GM19043 (cell line): ENCODE measurements around the gene SCNN1B.

ENCODE experiments used
- ATAC-seq: cut with Tn5 transposase; IDR thresholded peaks from one replicate; pipeline ENCODE4 v1.9.1; 2021; ENCODE audit warnings: low read depth; ENCODE audit not compliant: unreplicated experiment

The SCNN1B gene

DNA sequence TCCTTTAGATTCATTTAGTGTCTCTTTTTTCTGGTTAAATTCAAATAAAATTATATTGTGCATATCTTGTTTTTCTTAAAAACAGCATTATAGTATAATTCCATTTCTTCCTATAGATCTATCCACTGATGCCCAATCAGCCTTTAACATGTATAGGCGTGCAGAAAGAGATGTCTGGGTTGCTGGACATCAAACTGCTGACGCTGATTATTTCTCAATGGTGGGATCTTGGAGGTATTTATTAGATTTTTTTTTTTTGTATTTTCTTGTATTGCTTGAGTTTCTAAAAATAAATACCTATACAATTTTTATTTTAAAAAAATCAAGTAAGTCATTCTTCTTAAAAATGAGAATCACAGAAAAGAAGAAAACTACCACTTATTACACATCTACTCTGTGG, 100.0 kb downstream of the SCNN1B start:
- ATAC-seq: no peak

DNA sequence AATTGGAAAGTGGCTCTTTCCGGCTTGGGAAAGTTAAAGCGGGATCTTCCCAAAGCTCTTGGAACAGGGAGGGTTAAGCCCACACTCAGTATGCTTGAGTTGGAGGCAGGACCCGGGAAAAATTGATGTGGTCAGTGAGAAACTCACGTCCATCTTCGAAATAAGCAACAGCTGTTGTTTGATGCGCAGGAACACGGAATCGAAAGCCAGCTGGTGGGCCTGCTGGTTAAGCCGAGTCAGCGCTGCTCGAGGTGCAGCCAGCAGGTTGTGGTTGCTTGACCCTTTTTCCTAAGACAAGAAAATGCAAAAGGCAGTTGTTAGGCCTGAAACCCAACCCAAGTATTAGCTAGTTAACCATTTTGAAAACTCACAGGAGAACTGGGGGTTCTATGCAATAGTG, 101.4 kb downstream of the SCNN1B start:
- ATAC-seq: no peak

DNA sequence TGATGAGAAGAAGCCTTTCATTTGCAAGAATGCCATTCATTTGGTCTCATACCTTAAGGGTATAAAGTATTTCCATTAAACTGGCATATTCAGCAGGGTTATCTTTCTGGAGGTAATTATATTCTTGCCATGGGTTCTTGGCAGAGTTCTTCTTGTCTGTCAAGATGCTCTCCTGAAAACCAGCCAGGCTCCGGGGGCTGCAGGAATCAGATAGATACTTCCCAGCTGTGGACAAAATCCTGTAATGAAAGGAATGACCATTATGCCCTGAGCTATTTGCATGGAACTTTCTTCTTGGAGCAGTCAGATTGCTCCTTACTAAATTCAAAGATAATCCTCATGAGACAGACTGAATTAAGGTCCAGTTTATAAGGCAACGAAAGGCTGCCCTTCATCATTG, 103.9 kb downstream of the SCNN1B start:
- ATAC-seq: no peak

DNA sequence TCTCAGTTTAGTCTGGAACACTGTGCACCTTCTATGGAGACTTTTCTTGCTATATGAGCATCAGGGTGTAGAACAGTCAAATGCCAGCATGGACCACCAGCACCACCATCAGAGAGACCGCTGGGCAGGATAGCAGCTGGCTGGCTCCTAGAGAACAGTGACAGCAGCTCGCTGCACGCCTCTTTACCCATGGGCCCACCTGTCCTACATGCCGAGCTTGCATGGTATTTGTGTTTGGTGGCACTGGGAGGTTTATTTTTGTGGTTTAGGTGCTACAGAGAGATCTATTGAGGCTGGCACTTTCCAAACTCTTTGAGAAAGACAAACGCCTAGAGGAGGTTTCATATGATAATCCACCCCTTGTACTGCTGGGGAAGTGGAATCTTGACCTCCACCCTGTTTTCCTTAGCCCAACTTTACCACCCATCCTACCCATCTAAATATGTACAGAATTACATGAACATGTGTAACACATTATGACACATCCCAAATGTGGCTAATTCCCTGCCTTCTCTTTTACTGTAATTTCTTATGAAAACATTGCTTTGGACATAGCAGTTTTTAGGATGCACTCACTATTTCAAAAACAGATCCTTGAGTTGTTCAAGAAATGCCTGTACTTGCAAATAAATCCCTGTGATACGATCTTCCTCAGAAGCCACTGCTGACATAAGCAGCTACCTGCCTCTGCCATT, 104.6 kb downstream of the SCNN1B start:
- no peak for ATAC-seq

DNA sequence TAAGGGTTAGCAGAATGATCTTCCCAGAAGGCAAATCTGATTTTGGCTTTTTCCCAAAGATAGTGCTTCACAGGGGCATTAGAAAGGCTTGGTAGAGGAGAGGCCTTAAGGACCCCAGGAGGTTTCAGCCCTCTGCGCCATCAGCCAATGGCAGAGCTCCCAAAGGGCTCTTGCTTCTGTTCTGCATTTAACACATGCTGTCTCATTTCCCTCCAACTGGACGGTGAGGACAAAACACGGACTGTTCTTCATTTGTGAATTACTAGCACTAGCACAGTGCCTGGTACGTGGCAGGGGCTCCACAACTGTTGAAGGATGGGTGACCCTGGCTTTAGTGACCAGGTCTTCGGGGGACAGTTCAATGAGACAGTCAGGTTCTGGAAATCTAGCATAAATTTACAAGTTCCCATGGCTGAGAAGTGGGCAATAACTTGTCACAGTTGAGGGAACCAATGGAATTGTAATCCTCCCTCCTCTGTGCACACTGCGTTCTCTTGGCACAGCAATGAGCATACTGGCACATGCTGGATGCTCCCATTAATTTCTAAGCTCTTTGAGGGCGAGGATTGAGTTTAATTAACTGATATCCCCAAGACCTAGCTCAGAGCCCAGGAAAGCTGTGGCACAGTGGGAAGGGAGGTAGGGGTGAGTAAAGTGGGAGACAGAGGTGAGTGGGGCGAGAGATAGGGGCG, 105.5 kb downstream of the SCNN1B start:
- ATAC-seq: no peak

DNA sequence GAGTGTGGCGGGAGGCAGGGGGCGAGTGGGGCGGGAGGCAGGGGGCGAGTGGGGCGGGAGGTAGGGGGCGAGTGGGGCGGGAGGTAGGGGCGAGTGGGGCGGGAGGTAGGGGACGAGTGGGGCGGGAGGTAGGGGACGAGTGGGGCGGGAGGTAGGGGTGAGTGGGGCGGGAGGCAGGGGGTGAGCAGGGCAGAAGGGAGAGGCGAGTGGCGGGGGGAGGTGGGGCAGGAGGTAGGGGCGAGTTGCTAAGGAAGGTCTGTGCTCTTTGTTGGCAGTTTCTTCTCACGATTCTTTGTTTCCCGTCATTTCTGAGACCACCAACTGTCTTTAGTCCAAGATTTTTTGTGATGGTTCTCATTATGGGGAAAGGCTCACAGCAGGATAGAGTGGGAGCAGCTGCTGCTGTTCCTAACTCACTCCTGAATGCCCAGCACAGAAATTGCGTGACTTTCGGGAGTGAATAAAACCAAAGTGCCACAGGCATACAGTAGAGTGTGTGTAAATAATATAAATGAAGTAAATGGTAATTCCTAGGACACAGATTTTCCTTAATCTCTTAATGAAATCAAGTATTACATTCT, 106.2 kb downstream of the SCNN1B start:
- no peak for ATAC-seq

DNA sequence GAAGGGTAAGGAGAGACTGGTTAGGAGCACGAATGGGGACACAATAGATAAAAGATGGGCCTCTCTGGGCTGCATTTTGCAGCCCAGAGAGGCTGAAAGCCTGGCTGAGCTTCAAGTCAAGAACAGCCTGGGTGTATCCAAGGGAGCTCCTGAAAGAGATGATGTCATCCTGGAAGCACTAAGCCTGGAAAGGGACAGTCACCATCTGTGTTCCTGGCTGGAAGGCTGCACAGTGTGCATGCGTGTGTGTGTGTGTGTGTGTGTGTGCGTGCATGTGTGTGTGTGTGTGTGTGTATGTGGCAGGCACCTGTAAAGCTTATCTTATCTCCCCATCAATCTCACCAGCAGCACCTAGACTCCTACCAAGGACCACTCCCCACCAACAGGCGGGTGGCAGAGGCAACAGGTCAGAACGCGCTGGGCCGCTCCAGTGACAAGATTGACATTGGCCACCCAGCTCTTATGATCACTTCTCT, 106.8 kb downstream of the SCNN1B start:
- no peak for ATAC-seq

DNA sequence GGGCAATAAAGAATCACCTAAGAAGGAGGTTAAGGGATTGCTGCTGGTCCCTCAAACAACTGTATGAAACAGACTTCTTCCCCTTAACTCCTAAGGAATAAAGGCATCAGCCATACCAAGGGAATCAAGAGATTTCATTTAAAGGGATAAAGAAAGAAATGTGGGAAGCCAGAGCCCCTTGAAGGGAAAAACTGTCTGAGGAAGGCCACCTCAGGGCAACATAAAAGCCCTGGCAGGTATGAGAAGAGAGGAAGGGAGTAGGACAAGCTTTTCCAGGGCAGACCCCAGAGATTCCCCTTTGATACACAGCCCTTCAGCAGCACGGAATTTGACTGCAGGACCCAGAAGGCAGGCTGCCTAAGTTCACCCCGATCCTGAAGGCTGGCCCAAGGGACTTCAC, 107.4 kb downstream of the SCNN1B start:
- ATAC-seq: no peak

DNA sequence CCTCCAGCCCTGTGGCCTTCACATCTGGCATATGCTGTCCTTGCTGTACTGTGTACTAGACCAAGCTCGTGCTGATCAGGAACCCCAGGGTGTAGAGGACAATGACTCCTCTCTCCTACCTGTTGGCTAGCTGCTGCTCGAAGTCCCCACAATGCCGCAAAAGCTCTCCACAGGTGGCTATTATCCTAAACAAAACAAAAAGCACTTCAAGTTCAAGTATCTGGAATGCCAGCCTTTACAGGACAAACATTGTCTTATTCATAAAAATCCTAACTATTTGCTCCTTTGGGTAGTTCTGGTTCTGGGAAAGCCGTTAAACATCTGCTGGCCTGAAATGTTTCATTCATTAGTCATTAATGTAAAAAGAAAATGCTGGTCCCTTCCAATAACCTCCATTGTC, 108.1 kb downstream of the SCNN1B start:
- no peak for ATAC-seq

DNA sequence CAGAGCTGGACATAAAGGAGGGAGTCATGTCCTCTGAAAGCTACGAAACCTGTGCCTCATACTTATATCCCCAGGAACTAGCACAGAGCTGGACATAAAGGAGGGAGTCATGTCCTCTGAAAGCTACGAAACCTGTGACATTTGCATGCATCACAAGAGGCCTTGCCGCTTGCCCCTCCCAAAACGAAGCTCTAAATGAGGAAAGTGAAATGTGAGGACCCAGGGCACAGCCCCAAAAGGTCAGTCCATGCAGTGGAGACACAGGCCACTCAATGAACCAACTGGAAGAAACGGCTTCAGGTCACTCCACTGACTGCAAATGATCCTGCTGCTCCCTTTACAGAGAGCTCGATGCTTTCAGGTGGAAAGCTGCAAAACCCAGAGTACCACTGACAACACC, 112.6 kb downstream of the SCNN1B start:
- no peak for ATAC-seq

DNA sequence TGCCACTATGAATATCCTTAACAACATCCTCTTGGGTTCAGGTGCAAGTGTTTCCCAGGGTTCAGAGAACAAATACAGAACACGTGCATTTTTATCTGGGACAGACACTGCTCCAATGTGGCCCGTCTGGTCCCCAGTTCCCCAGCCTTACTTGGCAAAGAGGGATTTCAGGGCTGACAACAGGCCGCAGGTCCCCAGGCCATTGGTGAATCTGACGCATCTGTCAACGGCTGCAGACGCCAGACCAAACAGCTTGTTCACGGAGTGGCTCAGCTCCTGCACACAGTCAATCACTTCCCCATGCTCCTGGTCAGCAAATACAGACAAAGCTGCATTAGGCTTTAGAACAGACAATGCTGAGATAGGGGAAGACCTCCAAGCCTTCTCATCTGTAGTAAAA, 114.7 kb downstream of the SCNN1B start:
- no peak for ATAC-seq

DNA sequence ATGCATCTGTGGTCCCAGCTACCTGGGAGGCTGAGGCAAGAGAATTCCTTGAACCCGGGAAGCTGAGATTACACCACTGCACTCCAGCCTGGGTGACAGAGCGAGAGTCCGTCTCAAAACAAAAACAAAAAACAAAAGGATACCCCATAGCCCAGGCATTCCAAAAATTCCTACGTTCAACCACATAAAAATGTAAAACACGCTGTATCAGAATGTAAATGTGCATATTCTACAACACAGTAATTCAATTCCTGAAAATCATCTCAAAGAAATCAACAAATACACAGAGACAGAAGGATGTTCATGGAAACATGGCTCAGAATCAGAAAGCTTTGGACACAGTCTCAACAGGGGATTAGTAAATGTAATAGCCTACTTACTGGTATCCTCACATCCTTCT, 117.9 kb downstream of the SCNN1B start:
- ATAC-seq: no peak

DNA sequence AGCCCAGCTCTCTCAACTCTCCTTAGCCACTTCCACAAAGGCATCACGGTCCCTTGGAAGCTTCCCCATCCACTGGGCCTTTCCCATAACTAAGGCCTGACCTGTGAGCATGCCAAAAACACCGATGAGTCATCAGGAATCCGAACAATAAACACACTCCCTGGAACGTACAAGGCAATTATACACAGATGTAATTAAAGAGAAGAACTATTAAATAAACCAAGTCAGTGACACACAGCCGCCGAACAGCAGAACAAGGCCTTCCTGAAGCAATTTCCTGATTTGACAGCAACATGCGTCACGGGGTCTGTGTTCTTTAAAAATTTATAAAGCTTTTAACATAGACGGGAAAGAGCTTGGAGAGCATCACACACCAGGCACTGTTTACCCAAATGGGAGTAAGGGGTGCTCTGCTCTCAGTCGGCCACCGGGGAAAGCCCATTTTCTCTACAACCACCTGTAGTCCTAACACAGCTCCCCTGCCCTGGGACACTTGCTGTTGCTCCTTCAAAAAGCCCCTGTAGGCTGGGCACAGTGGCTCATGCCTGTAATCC, 121.5 kb downstream of the SCNN1B start:
- ATAC-seq: no peak

DNA sequence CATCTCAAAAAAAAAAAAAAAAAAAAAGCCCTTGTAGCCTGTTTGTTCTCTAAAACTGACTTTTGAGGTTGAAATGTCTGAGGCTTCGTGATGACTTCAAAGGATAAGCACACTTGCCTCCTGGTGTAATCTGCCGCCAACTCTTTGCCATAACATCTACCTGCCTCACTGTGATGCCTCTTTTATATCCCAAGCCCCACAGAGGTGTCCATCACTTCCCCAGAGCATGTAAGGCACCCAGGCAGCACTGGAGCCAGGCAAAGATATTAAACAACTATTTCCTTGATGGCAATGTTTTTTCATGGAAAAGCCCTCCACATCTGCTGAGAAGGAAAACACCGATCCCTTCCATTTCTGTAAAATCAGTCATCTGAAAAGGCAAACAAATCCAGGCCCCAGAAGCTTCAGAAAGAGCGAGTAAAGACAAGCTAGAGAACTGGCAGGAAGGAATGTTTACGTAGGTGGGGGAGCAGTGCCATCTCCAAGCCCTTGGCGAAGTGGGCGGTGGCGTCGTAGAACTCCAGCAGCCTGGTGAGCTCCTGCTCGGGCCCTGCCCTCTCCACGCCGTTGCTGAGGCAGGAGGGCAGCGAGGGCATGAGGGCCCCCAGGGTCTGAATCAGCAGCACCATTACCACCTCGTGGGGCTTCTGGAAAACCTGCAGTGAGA, 122.3 kb downstream of the SCNN1B start:
- ATAC-seq: no peak

DNA sequence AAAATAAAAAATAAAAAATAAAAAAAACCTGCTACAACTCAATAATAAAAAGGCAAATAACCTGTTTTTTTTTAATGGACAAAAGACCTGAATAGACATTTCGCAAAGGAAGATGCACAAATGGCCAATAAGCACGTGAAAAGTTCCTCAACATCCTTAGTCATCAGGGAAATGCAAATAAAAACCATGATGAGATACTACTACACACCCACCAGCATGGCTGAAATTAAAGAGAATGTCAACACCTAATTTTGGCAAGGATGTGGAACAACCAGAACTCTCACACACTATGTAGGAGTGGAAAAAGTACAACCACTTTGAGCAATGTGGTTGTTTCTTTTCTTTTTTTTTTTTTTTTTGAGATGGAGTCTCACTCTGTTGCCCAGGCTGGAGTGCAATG, 126.2 kb downstream of the SCNN1B start:
- ATAC-seq: no peak
